ENCODE data around the gene CEP120.

The CEP120 gene

DNA sequence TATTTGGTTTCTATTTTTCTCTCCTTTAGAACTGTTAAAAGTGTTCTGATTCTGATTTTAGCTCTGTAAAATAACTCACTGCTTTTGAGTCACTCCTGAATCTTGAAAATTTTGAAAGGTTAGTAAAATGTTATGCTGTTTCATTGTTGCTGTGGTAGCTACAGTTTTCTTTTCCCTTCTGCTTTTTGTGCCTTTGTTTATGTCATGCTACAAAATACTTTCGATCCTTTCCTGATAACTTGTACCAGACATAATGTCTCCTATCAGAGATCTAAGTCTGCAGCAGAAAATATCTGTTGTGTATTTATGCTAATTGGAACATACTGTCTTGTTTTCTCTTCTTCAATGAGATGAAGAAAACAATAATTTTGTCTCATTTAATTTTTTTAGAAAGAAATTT lies 26.9 kb upstream of the CEP120 start:
- in situ Hi-C loops (cut with MboI; ENCODE audit: low sequenced_read_pairs, unreplicated experiment): no loop called here
- DNase-seq (ENCODE audit: low spot score): no peak
- TF ChIP-seq CTCF (IDR thresholded peaks at IDR 0.05; ENCODE audit: borderline replicate concordance, control extremely low read depth, extremely low read depth, insufficient read depth, missing control alignments): no peak

GRCh38 chr5:123449424-123449974 lies 26.3 kb upstream of the CEP120 start:
- in situ Hi-C loops (cut with MboI; ENCODE audit: low sequenced_read_pairs, unreplicated experiment): no loop called here
- no peak for DNase-seq (ENCODE audit: low spot score)
- no peak for TF ChIP-seq CTCF (IDR thresholded peaks at IDR 0.05; ENCODE audit: borderline replicate concordance, control extremely low read depth, extremely low read depth, insufficient read depth, missing control alignments)

DNA sequence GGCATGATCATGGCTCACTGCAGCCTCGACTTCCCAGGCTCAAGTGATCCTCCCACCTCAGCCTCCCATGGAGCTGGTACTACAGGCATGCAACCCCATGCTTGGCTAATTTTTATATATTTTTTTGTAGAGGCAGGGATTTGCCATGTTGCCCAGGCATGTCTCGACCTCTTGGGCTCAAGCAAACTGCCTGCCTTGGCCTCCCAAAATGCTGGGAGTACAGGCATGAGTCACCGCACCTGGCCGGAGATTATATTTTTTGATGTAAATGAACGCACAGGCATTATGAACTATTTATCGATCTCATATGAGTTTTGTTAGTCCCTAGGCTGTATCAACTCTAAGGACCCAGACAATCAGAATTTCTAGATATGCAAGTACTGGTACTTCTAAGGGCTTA lies 25.5 kb upstream of the CEP120 start:
- in situ Hi-C loops (cut with MboI; ENCODE audit: low sequenced_read_pairs, unreplicated experiment): no loop called here
- TF ChIP-seq CTCF (IDR thresholded peaks at IDR 0.05; ENCODE audit: borderline replicate concordance, control extremely low read depth, extremely low read depth, insufficient read depth, missing control alignments): no peak

DNA sequence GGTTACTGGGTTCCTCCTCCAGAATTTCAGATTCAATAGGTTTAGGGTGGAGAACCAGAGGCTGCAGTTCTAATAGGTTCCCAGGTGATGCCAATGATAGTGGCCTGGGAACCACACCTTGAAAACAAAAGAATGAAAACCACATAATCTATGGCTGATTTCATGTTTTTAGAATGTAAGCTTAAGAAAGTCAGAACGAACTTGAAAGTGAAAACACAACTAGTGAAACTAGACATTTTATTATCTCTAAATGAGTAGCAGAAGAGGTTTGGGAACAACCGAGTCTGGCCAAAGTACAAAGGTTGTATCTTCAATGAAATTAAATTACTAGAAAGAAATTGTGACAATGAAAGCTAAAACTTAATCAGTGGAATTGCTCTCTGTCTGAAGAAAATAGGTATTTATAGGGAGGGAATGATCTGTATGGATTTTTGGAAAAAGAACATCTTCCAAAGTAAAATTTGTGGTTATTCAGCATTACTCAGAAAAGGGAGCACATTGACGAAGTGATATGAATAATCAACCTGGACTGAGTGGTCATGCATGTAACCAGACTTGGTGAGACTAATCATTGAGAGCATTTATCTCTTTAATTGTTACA lies 24.9 kb upstream of the CEP120 start:
- DNase-seq (ENCODE audit: low spot score): peak; percentile 29
- TF ChIP-seq CTCF (IDR thresholded peaks at IDR 0.05; ENCODE audit: borderline replicate concordance, control extremely low read depth, extremely low read depth, insufficient read depth, missing control alignments): no peak
- in situ Hi-C loops (cut with MboI; ENCODE audit: low sequenced_read_pairs, unreplicated experiment): no loop called here

More for the DNA sequence above, 25.5 kb upstream of the CEP120 start:
- DNase-seq (ENCODE audit: low spot score): no peak

GRCh38 chr5:123444016-123444415 lies 20.8 kb upstream of the CEP120 start:
- no peak for TF ChIP-seq CTCF (IDR thresholded peaks at IDR 0.05; ENCODE audit: borderline replicate concordance, control extremely low read depth, extremely low read depth, insufficient read depth, missing control alignments)
- in situ Hi-C loops (cut with MboI; ENCODE audit: low sequenced_read_pairs, unreplicated experiment): no loop called here
- no peak for DNase-seq (ENCODE audit: low spot score)

DNA sequence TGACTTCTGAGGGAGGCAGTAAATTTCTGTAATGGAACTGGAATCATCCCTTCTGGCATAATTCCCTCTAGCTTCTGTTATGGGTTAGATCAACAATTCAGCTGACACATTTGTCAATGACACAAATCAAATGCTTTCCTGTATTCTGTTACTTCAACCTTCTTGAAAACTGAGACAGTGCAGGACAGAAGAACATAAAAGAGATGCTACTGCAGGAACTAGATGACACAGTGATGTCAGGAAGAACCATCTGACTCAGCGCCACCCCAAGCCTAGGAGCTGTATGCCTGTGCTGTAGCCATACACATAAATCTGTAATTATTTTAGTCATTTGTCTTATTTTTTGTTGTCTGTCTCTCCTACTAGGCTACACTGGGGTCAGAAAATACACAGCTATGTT lies 18.2 kb upstream of the CEP120 start:
- DNase-seq (ENCODE audit: low spot score): no peak
- no peak for TF ChIP-seq CTCF (IDR thresholded peaks at IDR 0.05; ENCODE audit: borderline replicate concordance, control extremely low read depth, extremely low read depth, insufficient read depth, missing control alignments)
- in situ Hi-C loops (cut with MboI; ENCODE audit: low sequenced_read_pairs, unreplicated experiment): no loop called here

All from GM13976 (cell line).